Measurements from ENCODE around the gene CPB2. TPM values are rescaled to one million over a fixed set of nuclear protein-coding genes. Genes with fewer than 3 reads are reported as not detected.

CPB2 gene
- total RNA-seq, 4 donors from 2014 or later, result not detected

DNA sequence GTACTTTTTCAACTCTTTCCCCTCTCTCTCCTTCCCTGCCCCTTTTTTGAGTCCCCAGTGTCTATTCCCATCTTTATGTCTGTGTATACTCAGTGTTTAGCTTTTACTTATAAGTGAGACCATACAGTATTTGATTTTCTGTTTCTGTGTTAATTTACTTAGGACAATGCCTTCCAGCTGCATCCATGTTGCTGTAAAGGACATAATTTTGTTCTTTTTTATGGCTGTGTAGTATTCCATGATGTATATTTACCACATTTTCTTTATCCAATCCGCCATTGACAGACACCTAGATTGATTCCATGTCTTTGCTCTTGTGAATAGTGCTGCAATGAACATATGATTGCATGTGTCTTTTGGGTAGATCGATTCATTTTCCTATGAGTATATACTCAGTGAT is 41.5 kb downstream of the CPB2 start:
- TF ChIP-seq POLR2A (IDR thresholded peaks at IDR 0.05), result no peak
- TF ChIP-seq, protein P1, sequence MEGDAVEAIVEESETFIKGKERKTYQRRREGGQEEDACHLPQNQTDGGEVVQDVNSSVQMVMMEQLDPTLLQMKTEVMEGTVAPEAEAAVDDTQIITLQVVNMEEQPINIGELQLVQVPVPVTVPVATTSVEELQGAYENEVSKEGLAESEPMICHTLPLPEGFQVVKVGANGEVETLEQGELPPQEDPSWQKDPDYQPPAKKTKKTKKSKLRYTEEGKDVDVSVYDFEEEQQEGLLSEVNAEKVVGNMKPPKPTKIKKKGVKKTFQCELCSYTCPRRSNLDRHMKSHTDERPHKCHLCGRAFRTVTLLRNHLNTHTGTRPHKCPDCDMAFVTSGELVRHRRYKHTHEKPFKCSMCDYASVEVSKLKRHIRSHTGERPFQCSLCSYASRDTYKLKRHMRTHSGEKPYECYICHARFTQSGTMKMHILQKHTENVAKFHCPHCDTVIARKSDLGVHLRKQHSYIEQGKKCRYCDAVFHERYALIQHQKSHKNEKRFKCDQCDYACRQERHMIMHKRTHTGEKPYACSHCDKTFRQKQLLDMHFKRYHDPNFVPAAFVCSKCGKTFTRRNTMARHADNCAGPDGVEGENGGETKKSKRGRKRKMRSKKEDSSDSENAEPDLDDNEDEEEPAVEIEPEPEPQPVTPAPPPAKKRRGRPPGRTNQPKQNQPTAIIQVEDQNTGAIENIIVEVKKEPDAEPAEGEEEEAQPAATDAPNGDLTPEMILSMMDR (IDR thresholded peaks at IDR 0.05), result no peak
- no peak overlapping the region for H3K4me3 ChIP-seq
- no peaks in the 10 kb centered on the region for H3K36me3 ChIP-seq
- no peaks in the 10 kb centered on the region for H3K9me3 ChIP-seq
- DNase-seq, result no peak
- no peaks in the 10 kb centered on the region for H3K27me3 ChIP-seq
- WGBS, 2 donors, result 88 to 96% methylated on average over 2 of the region's 2 CpGs
- no peaks in the 10 kb centered on the region for H3K4me1 ChIP-seq
- intact Hi-C loops (cut with DNase I), result no loop called here
- no peak overlapping the region for H3K27ac ChIP-seq

DNA sequence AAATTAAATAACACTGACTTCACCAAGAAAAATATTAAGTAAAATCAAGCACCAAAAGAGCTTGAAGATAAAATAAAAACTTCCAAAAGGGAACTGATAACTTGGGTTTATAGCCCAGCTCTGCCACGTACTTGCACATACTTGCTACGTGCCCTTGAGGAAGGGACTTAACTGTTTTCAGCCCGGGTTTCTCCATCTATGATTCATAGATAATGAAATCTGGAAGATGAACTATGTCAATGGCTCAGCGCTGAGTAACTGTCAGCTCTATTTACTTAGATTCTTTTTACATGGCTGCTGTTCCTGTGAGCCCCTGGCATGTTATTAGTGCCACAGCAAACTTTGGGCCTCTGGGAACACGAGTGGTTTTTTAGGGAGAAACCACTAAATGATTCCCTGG is 42.6 kb downstream of the CPB2 start:
- TF ChIP-seq POLR2A (IDR thresholded peaks at IDR 0.05), result no peak
- H3K36me3 ChIP-seq, result no peaks in the 10 kb centered on the region
- WGBS, 2 donors, result 49 to 61% methylated on average over 5 of the region's 5 CpGs

DNA sequence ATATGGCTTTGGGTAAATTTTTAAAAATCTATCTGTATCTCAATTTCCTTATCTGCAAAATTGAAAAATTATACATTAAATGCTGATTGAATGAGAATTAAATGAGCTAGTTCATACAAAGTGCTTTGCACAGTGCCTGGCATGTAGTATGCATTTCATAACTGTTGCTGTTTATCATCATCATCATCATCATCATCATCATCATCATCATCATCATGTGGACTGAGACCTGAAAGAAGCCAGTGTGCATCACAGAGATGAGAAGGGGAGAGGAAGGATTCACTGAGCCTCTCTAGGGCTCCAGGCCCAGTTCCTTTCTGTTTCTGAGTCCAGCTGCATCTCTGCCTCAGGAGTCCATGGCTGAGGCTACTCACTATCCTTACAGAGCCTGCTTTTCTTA is 45.4 kb downstream of the CPB2 start:
- Histone ChIP-seq H3K4me3 (no peak overlapping the region), H3K4me1 (no peaks in the 10 kb centered on the region), H3K27me3 (peaks cover 0 to 6% (median 0%) of the 10 kb centered on the region in 4 donors), H3K27ac (no peak overlapping the region), H3K9me3 (no peaks in the 10 kb centered on the region), H3K36me3 (no peaks in the 10 kb centered on the region)
- intact Hi-C loops (cut with DNase I), result no loop called here
- no peak for TF ChIP-seq POLR2A (IDR thresholded peaks at IDR 0.05)
- TF ChIP-seq, protein P1 (IDR thresholded peaks at IDR 0.05), result no peak
- DNase-seq, result no peak

More for the DNA sequence above, 42.6 kb downstream of the CPB2 start:
- Histone ChIP-seq H3K27ac (no peak overlapping the region), H3K27me3 (no peaks in the 10 kb centered on the region), H3K4me3 (no peak overlapping the region), H3K4me1 (no peaks in the 10 kb centered on the region), H3K9me3 (no peaks in the 10 kb centered on the region)
- intact Hi-C loops (cut with DNase I), result no loop called here
- DNase-seq, result no peak

DNA sequence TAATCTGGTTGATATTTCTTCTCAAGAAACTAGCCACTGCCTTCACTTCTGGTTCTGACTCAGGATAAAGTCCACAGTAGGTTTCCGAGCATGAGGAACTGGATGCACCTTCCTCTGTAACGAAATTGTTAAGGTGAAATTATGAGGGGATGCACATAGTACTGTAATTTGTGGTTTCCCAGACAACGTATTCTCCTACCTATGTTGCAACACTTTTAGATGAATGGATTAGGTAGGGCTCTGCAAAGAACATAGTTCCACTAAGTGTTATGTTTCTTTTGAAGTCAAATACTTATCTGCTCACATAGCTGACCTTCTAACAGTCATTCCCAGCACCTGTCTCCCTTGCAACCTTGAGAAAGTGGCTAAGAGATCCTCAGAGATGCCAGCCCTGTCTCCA is 46.6 kb downstream of the CPB2 start:
- peaks cover 0 to 15% (median 0%) of the 10 kb centered on the region in 4 donors for H3K27me3 ChIP-seq
- no peak overlapping the region for H3K4me3 ChIP-seq
- intact Hi-C loops (cut with DNase I), result no loop called here
- H3K4me1 ChIP-seq, result peaks cover 0 to 9% (median 0%) of the 10 kb centered on the region in 3 donors
- no peaks in the 10 kb centered on the region for H3K36me3 ChIP-seq
- no peak for TF ChIP-seq POLR2A (IDR thresholded peaks at IDR 0.05)
- TF ChIP-seq, protein P1 (IDR thresholded peaks at IDR 0.05), result no peak
- no peak for DNase-seq
- H3K9me3 ChIP-seq, result no peaks in the 10 kb centered on the region
- no peak overlapping the region for H3K27ac ChIP-seq
- 81 to 83% methylated on average over 3 of the region's 3 CpGs for WGBS, 2 donors

DNA sequence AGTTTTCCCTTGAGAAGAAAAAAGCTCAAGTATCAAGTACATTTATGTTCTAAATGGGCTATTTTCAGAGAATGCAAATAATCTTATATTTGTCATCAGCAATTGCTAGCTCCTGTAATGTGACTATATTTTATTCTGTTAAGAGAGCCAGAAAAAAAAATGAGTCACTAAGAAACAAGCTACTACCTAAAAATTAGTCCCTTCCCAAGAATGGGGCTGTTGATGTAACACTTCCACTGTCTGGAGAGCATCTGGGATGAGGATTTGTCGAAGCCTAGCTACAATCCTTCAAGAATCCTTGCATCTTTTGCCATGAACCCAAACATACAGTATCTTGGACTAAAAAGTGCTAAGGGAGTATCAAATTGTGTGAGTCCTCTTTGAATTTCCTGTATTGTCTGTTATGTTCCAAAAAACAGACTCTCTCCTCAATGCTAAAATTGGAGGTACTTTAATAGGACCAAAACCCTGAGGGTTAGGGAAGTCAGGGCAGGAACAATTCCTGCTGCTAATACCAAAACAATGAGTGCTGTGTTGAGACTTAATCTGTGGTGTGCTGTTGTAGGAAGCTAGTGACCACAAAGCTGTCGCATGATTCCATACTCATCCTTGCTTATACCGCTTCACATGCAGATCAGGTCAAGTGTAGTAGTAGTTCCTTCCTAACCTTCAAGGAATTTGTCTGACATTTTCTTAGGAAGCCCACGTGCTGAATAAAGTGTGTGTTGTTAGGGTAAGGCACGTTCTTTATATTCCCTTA is 47.4 kb downstream of the CPB2 start:
- Histone ChIP-seq H3K27ac (no peak overlapping the region), H3K27me3 (peaks cover 0 to 15% (median 0%) of the 10 kb centered on the region in 4 donors), H3K9me3 (no peaks in the 10 kb centered on the region), H3K4me1 (peaks cover 0 to 13% (median 0%) of the 10 kb centered on the region in 3 donors), H3K36me3 (no peaks in the 10 kb centered on the region), H3K4me3 (no peak overlapping the region)
- DNase-seq, result no peak
- WGBS, 2 donors, result 52 to 65% methylated on average over 5 of the region's 5 CpGs
- TF ChIP-seq, protein P1 (IDR thresholded peaks at IDR 0.05), result no peak
- TF ChIP-seq POLR2A (IDR thresholded peaks at IDR 0.05), result no peak
- intact Hi-C loops (cut with DNase I), result no loop called here
